Right ventricle myocardium superior (tissue), 1 donor: ENCODE data around the gene TBC1D1. TPM values are rescaled to one million over a fixed set of nuclear protein-coding genes. Genes with fewer than 3 reads are reported as not detected.
"Not testable (repeated sequence)": the region's sequence is repeated elsewhere in the genome, so short reads cannot be mapped to it uniquely, and the experiment has no call there.

ENCODE experiments used
- ATAC-seq: fragments of 200-7000 bp; cut with Tn5 transposase; one replicate; pipeline ENCODE4 v1.9.1; 2020; ENCODE audit warnings: mild to moderate bottlenecking; ENCODE audit not compliant: poor library complexity
- DNase-seq: peaks from one replicate; pipeline ENCODE4 v3.0.0-alpha.2; 2020
- intact Hi-C: fragments of 100-400 bp; cut with DNase I; formaldehyde crosslinking; loops from one replicate; pipeline ENCODE4 v1.11.2; 2022
- total RNA-seq: library from RNA; stranded (reverse); fragmentation: NEBNext Ultra II Directional; extraction: Animal tissue kit (Norgen Biotek cat#: 25700); gene quantifications from one replicate; pipeline ENCODE4 v1.2.1, GENCODE V29; 2021
- donor health status: DM: no; HTN: yes; CAD: no; lungs with severe emphysema.

The TBC1D1 gene
- total RNA-seq, 1 donor from 2014 or later: 125 TPM

DNA sequence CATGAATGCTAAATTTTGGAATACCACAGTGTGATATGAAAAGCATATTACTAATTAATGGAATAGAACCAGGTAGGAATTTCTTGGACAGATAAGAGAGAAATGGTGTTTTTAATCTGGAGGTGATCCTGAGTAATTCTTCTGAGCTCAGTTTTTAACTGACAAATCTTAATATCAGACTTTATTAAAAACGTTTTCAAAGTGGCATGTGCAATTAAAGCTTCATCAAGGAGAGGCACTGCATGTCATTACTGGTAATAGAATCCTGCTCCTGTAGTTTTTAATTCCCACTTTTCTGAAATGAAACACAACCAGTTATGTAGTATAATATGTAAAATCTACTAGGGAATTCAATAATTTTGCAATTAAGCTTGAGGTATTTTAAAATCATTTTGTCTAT is 62.3 kb downstream of the TBC1D1 start:
- intact Hi-C loops: no loop called here
- DNase-seq: no peak
- ATAC-seq: no peak

DNA sequence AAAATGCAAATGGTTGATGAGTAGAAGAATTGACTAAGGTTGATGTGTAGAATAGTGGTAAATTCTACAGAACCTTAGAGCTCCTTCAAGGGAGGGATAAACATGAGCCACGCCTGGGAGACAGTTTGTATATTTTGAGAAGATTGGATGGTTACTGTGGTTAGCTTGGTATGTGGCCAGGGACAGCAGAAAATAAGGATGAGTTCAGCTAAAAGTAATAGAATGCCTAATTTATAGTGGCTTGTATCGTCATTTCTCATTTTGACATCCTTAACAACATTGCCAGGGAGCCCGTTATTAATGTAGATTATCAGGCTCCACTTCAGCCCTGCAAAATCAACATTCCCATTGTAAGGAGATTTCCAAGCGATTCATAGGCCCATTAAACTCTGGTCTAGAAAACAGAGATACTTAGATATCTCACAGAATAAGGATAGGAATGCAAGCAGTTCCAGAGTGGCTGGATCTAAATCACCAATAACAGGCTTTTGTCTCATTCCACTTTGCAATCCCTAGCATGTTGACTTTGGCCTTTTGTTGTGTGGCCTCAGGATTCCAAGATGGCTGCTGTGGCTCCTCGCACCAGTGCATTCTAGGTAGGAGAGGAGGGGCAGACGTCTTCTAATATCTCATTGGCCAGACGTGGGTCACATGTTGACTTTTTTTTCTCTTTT is 62.9 kb downstream of the TBC1D1 start:
- intact Hi-C loops: no loop called here
- DNase-seq: no peak
- ATAC-seq: no peak

GRCh38 chr4:37956941-37957340 is 66.1 kb downstream of the TBC1D1 start:
- no peak for DNase-seq
- intact Hi-C loops: no loop called here
- ATAC-seq: no peak

- DNase-seq (no peak), ATAC-seq (no peak)
- intact Hi-C loops: no loop called here
These were observed 68.0 kb downstream of the TBC1D1 start for GRCh38 chr4:37958932-37959331.

DNA sequence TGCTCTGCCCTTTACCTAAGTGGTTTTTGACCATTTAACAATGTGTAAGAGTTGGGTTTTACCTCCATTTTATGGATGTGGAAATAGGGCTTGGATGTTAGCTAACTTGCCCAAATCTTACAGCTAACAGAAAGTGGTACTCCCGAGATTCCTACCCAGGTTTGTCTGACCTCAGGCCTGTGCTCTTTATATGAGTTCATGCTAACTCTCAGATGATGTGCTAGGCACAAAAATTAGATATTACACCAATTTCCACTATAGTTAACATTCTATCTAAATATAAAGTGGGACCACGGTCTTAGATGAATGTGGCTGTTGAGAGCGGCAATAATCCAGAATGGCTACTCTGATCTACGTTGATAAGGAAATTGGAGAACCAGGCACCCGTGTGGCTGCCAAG is 69.2 kb downstream of the TBC1D1 start, which contains the start of gene PTTG2:
Gene PTTG2 (plus strand): TSS at position 301 of the 400 bp plus-strand sequence. CDS start 37 bp downstream, at position 338.
- intact Hi-C loops: no loop called here
- ATAC-seq: no peak
- DNase-seq: no peak

GRCh38 chr4:37960679-37961450 is 70.0 kb downstream of the TBC1D1 start:
- DNase-seq (no peak), ATAC-seq (no peak)
- intact Hi-C loops: no loop called here

- no peak for DNase-seq
- intact Hi-C loops: no loop called here
- no peak for ATAC-seq
These were observed 74.0 kb downstream of the TBC1D1 start for GRCh38 chr4:37964734-37965457.

DNA sequence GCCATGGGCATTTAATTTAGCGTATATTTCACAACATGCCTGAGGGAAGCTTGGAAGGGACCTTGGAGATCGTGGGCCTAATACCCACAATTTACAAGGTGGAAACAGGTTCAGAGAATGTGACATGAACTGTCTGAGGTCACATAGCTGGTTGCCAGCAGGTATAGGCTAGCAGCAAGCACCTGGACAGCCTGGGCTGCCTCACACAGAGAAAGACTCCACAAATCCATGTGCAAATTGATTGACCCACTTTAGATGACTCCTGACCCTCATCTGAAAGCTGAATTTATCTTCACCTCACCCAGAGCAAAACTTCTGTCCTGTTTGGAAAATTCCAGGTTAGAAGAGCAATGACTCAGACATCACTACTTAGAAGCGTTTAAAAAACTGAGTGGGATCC is 75.2 kb downstream of the TBC1D1 start:
- intact Hi-C loops: no loop called here

GRCh38 chr4:37967736-37968135 is 76.9 kb downstream of the TBC1D1 start:
- intact Hi-C loops: no loop called here
- DNase-seq: no peak
- ATAC-seq: no peak

More for the DNA sequence above, 75.2 kb downstream of the TBC1D1 start:
- ATAC-seq (no peak), DNase-seq (no peak)

DNA sequence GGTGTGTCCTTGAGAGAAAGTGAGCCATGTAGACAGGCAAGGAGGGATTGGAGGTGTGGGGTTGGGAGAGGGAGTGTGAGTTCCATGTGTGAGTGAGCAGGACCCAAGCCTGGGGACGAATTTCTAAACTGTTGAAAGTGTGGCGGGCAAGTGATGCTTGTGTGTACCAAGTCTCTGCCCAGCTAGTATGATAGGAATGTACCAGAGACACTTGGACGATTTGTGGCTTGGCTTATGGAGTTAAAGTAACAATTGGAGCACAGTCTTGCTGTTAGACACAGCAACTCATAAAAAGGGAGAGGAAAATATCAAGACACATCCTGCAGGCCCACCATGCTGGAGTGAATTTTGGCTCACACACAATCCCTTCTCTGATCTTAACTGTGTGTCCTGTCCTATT is 77.9 kb downstream of the TBC1D1 start:
- intact Hi-C loops: no loop called here
- peak; percentile 11 for ATAC-seq
- no peak for DNase-seq

DNA sequence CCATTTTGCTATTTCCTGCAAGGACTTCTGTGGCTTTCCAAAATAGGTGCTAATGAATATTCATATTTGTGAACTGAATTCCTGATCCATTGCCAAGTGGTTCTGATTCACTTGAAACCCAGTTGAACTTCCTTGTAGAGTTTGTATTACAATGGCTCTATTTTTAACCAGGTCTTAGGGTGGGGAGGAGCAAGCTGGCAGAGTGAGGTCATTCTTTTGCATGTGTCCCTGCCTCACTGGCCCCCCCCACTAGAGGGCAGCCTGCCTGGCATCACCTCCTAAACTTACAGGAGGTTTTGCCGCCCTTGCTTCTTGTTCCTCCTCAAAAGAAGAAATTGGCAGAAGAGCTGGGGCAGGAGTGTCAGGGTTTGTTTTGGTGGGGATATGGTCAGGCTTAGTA is 79.8 kb downstream of the TBC1D1 start:
- intact Hi-C loops: loop anchor here (10.0 kb wide), 2 partner anchors 76 to 166 kb away; partner anchors contain the start of gene TBC1D1
- DNase-seq (peak; percentile 83), ATAC-seq (peak; percentile 81)

GRCh38 chr4:37971202-37971601 is 80.3 kb downstream of the TBC1D1 start:
- ATAC-seq (no peak), DNase-seq (no peak)
- intact Hi-C loops: loop anchor here (10.0 kb wide), 2 partner anchors 76 to 166 kb away; partner anchors contain the start of gene TBC1D1

- intact Hi-C loops: loop anchor here (10.0 kb wide), 2 partner anchors 79 to 169 kb away; partner anchors contain the start of gene TBC1D1
- ATAC-seq (no peak), DNase-seq (no peak)
These were observed 82.6 kb downstream of the TBC1D1 start for GRCh38 chr4:37973441-37973840.

DNA sequence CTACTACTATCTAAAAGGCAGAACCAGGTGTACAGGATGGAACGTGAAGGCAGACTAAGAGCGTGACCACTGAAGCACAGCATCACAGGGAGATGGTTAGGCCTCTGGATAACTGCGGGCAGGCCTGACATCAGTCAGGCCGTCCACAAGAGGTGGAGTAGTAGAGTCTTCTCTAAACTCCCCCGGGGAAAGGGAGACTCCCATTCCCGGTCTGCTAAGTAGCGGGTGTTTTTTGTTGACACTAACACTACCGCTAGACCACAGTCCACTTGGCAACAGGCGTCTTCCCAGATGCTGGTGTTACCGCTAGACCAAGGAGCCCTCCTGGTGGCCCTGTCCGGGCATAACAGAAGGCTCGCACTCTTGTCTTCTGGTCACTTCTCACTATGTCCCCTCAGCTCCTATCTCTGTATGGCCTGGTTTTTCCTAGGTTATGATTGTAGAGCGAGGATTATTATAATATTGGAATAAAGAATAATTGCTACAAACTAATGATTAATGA is 84.5 kb downstream of the TBC1D1 start:
- intact Hi-C loops: loop anchor here (5.0 to 10.0 kb wide), 3 partner anchors 52 to 171 kb away; partner anchors contain the start of gene TBC1D1

DNA sequence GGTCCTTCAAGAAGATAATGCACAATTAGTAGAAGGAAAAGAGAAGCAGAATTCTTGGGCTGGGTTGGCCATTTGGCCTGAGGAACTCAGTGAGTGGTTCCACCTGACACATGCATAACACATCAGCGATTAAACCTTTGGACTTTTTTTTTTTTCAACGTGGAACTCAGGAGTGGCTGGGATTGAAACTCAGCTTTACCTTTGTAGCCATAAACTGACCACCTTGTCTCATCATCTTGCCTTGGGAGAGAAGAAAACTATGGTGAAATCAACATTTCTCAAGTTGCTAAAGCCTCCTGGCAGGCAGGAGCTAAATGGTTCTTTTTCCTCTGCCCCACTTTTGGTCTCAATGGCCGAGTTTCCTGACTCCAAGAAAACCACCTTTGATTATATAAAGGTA is 85.6 kb downstream of the TBC1D1 start:
- ATAC-seq: peak; percentile 2
- no peak for DNase-seq

More for the DNA sequence above, 84.5 kb downstream of the TBC1D1 start:
- not testable (repeated sequence) for DNase-seq, ATAC-seq

GRCh38 chr4:37976991-37977470 is 86.1 kb downstream of the TBC1D1 start:
- peak; percentile 86 for ATAC-seq
- intact Hi-C loops: loop anchor here (5.0 to 10.0 kb wide), 3 partner anchors 50 to 172 kb away; partner anchors contain the start of gene TBC1D1
- peak; percentile 91 for DNase-seq

More for the DNA sequence above, 85.6 kb downstream of the TBC1D1 start:
- intact Hi-C loops: loop anchor here (5.0 to 10.0 kb wide), 3 partner anchors 51 to 172 kb away; partner anchors contain the start of gene TBC1D1

DNA sequence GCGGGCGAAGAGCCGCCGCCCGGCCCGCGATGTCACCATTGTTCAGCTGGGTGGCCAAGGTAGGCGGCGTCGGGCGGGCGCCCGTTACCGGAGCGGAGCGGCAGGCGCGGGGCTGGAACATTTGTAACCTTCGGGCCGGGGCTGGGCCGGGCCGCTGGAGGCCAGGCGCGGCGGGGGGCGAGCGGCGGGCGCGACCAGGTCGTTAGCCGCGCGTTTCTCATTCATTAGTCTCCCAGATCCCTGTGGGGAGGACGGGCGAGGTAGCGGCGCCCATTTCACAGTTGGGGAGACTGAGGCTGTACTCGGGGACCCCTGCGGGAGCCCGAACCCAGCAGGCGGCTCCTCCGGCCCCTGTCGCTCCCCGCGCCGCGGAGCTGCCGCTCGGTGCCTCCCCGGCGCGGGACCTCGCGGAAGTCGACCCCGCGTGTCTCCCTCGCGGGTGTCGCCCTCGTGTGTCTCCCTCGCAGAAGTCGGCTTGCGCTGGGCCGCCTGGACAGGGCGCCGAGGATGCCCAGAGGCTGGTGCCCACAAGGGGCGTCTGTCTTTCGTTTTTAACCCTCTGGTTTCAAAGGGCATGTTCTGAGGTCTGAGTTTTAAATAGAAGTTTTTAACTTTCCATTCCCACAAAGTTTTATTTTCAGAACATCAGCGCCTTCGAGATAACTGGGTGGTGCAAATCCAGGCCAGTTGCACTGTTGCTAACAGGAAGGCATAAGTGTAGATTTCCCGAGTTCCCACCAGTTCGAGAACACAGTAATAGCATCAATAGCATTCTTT is 86.8 kb downstream of the TBC1D1 start:
- intact Hi-C loops: loop anchor here (5.0 to 10.0 kb wide), 3 partner anchors 50 to 173 kb away; partner anchors contain the start of gene TBC1D1
- DNase-seq (peak; percentile 88), ATAC-seq (peak; percentile 88)
